SH-SY5Y (cell line): ENCODE results near the gene UGGT2.

Experiments
- GATA2 ChIP-seq: IDR thresholded peaks from 2 replicates; pipeline ENCODE4 v1.6.1; 2011; ENCODE audit warnings: mild to moderate bottlenecking, low read depth, low read length
- GATA3 ChIP-seq: IDR thresholded peaks from 2 replicates; pipeline ENCODE4 v1.6.1; 2011; ENCODE audit warnings: low read depth, mild to moderate bottlenecking, low read length, moderate library complexity

DNA sequence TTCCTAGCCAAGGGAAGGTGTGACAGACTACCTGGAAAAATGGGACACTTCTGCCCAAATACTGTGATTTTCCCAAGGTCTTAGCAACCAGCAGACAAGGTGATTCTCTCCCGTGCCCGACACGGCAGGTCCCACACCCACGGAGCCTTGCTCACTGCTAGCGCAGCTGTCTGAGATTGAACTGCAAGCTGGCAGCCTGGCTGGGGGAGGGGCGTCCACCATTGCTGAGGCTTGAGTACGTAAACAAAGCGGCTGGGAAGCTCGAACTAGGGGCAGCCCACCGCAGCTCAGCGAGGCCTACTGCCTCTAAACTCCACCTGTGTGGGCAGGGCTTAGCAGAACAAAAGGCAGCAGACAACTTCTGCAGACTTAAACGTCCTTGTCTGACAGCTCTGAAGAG, 146.2 kb downstream of the UGGT2 start:
- TF ChIP-seq GATA2 (no peak), GATA3 (no peak)
